Measurements from ENCODE around the gene NF2. TPM values are rescaled to one million over a fixed set of nuclear protein-coding genes. Genes with fewer than 3 reads are reported as not detected.

Gene NF2
- total and polyA plus RNA-seq, 2 of the 8 experiments (the other 6 are each of a cell fraction or from before 2014, with no cell fraction given) = 17.6 to 53.6 TPM

DNA sequence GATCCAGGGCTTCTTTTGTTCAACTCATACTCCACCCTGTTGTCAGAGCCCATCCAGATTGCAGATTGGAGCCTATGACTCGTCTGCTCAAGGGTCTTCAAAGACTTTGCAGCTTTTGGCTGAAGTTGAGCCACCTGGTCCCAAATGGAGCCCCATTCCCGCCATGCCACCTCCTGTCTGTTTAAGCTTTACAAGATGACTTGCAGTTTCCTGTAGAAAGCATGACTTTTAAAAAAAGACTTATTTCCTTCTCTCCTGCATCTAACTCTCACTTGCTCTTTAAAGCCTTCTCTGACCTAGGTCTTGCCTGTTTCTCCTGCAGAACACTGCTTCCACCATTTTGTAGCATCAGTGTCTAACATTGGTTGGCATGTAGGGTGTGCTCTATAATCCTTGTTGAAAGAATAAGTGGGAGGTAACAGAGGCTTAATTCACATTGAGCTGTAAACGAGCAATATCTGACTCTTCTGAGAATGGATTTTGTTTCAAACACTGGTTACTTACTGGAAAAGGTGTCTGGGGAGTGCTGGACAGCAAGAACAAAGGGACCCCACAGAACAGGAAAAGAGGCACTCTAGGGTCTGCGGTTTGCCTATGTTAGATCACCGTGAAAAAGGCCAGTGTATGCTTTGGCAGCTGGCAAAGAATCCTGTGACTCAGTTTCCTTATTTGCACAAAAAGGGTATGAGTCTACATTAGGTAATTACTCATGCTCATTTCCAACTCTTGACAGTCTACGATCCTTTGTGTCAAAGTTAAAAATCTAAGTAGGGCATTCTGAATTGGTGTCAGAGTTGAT lies 30.3 kb downstream of the NF2 start:
- no peak overlapping the region for H3K9ac ChIP-seq (replicated peaks in 1 of 4; ENCODE audit: extremely low read depth in 1 of 4, low read depth in 3 of 4, low read length in 3 of 4)
- no peak for TF ChIP-seq JUN (IDR thresholded peaks at IDR 0.05; ENCODE audit: low read depth, low read length)
- no peak for TF ChIP-seq RAD21 (IDR thresholded peaks at IDR 0.05 in 1 of 2, conservative IDR thresholded peaks at IDR 0.05 in 1 of 2; ENCODE audit: low read depth in 2 of 2, low read length in 2 of 2)
- no peak for TF ChIP-seq BRCA1 (IDR thresholded peaks at IDR 0.05; ENCODE audit: low read depth, low read length)
- no peak for TF ChIP-seq SP2 (IDR thresholded peaks at IDR 0.05; ENCODE audit: low read length)
- TF ChIP-seq, protein P1, sequence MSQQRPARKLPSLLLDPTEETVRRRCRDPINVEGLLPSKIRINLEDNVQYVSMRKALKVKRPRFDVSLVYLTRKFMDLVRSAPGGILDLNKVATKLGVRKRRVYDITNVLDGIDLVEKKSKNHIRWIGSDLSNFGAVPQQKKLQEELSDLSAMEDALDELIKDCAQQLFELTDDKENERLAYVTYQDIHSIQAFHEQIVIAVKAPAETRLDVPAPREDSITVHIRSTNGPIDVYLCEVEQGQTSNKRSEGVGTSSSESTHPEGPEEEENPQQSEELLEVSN (IDR thresholded peaks at IDR 0.05) = no peak
- no peak for TF ChIP-seq POLR2AphosphoS5 (IDR thresholded peaks at IDR 0.05; ENCODE audit: low read depth, low read length)
- no peak for TF ChIP-seq TAF7 (optimal IDR thresholded peaks at IDR 0.05; ENCODE audit: borderline replicate concordance, low read depth, low read length)
- no peak for TF ChIP-seq KDM1A (IDR thresholded peaks at IDR 0.05; ENCODE audit: borderline replicate concordance, low read length)
- TF ChIP-seq NRF1 (IDR thresholded peaks at IDR 0.05; ENCODE audit: low read depth, low read length) = no peak
- TF ChIP-seq GTF2F1 (IDR thresholded peaks at IDR 0.05; ENCODE audit: borderline replicate concordance, low read depth, low read length) = no peak
- TF ChIP-seq TBP (IDR thresholded peaks at IDR 0.05; ENCODE audit: low read depth, low read length) = no peak
- no peak for TF ChIP-seq POLR2A (IDR thresholded peaks at IDR 0.05; ENCODE audit: control extremely low read depth in 1 of 2, low read depth in 2 of 2, low read length in 2 of 2)

More for the DNA sequence above, 30.3 kb downstream of the NF2 start:
- Histone ChIP-seq H2AFZ (ENCODE audit: low read length) (no peak overlapping the region), H3K56ac (replicated peaks; ENCODE audit: insufficient read length, low read depth, low read length) (no peak overlapping the region), H3K79me2 (ENCODE audit: control insufficient read depth in 1 of 2, insufficient read depth in 2 of 2, low read length in 2 of 2) (peaks cover 2 to 5% of the 10 kb centered on the region in 2 experiments; a peak in 2 of 4 replicates), H4K91ac (replicated peaks; ENCODE audit: insufficient read length, low read length) (no peak overlapping the region), H2BK5ac (ENCODE audit: low read depth, low read length) (no peak overlapping the region), H2BK15ac (ENCODE audit: low read length) (no peak overlapping the region), H3K4ac (replicated peaks; ENCODE audit: insufficient read length, low read depth, low read length) (no peak overlapping the region), H3K27me3 (replicated peaks in 1 of 4; ENCODE audit: control insufficient read depth in 3 of 4, extremely low read depth in 1 of 4, insufficient read depth in 3 of 4, low read length in 3 of 4) (no peaks in the 10 kb centered on the region), H2AK5ac (ENCODE audit: low read depth, low read length) (no peak overlapping the region), H4K8ac (ENCODE audit: extremely low read depth, insufficient read depth, low read length) (no peak overlapping the region), H3K27ac (ENCODE audit: low read depth, low read length) (no peak overlapping the region), H3K23me2 (ENCODE audit: low read depth, low read length) (no peaks in the 10 kb centered on the region; the same call in 1 of the 2 replicates), H3K18ac (ENCODE audit: extremely low read depth, low read length) (no peak overlapping the region), H4K20me1 (replicated peaks in 1 of 2; ENCODE audit: control insufficient read depth in 1 of 2, insufficient read depth in 2 of 2, low read length in 2 of 2) (peaks cover 2 to 5% of the 10 kb centered on the region in 2 experiments), H3K23ac (ENCODE audit: insufficient read length) (no peak overlapping the region), H3K36me3 (ENCODE audit: control insufficient read depth in 2 of 4, insufficient read depth in 4 of 4, low read length in 3 of 4) (peaks cover 0 to 4% (median under 1%) of the 10 kb centered on the region in 4 experiments; a peak in 2 of 8 replicates), H2BK120ac (replicated peaks; ENCODE audit: low read depth, low read length) (no peak overlapping the region), H3K4me2 (ENCODE audit: insufficient read depth in 1 of 2, low read depth in 2 of 2, low read length in 2 of 2) (no peak overlapping the region), H3K14ac (ENCODE audit: insufficient read length) (no peak overlapping the region), H2BK20ac (ENCODE audit: low read length) (no peak overlapping the region), H2BK12ac (ENCODE audit: low read depth, low read length) (no peak overlapping the region), H3K9me3 (ENCODE audit: insufficient read depth in 2 of 2, low read depth in 1 of 2, low read length in 1 of 2) (no peaks in the 10 kb centered on the region), H3K4me1 (replicated peaks in 1 of 4; ENCODE audit: control insufficient read depth in 3 of 4, insufficient read depth in 4 of 4, low read length in 3 of 4) (no peaks in the 10 kb centered on the region), H3K79me1 (ENCODE audit: low read depth, low read length) (peaks cover 9% of the 10 kb centered on the region), H3K4me3 (ENCODE audit: extremely low read depth in 1 of 4, insufficient read depth in 2 of 4, low read depth in 3 of 4, low read length in 4 of 4) (no peak overlapping the region), H4K5ac (ENCODE audit: insufficient read length, low read depth, low read length) (no peak overlapping the region)
- CTCF ChIA-PET (ENCODE audit: partially characterized antibody) = interaction anchor here (0.8 to 3.2 kb wide), 7 partner anchors 8 to 372 kb away, joined by 3 to 19 read pairs (median 3); no protein-coding TSS in a partner anchor
- DNase-seq (ENCODE audit: low read depth in 1 of 2, low spot score in 2 of 2) (no peak), FAIRE-seq (no peak)
- 86% methylated on average over 6 of the region's 6 CpGs; no CpG with 5 or more reads in 1 of the 2 experiments for WGBS, 2 experiments (ENCODE audit: extremely low coverage in 1 of 2, insufficient coverage in 1 of 2, insufficient read length in 1 of 2, insufficient replicate concordance in 2 of 2, low coverage in 1 of 2, low lambda C conversion rate in 2 of 2, missing lambda C conversion rate in 1 of 2)
- POLR2A ChIA-PET (ENCODE audit: partially characterized antibody) = no interaction called here
